ENCODE results near the gene STX11.

The STX11 gene

DNA sequence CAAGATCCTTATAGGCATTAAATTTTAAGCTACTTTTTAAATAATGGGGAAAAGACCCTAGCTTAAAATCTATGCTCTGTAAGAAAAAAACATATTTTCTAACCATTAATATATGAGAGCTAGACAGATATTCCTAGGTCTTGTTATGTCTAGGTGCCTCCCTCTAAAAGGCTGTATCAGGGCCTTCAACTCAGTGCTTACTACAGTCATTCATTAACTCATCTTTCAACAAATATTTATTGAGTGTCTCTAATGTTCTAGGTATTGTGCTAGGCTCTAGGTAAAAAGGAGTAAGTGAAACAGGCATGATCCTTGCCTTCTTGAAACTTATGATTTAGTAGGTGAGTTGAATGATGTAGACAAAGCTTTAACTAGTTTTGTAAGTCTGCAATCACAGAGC is 6.4 kb upstream of the STX11 start:
- no peak for DNase-seq

DNA sequence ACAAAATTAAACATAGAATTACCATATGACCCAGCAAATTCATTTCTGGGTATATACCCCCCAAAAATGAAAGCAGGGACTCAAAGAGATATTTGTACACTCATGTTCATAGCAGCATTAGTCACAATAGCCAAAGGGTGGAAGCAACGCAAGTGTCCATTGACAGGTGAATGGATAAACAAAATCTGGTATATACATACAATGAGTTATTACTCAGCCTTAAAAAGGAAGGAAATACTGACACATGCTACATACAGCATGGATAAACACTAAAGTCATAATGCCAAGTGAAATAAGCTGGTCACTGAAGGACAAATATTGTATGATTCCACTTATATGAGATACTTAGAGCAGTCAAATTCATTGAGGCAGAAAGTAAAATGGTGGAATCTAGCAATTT is 5.3 kb upstream of the STX11 start:
- DNase-seq, result no peak

DNA sequence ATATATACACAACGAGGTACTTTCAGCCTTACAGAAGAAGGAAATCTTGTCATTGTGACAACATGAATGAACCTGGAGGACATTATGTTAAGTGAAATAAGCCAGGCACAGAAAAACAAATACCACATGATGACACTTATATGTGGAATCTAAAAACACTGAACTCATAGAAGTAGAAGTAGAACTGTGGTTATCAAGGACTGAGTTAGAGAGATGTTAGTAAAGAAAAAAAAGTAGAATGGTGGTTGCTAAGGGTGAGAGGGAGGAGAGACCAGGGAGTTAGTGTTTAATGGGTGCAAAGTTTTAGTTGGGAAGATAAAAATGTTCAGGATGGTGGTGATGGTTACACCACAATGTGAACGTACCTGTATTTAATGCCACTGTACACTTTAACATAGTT is 4.8 kb upstream of the STX11 start:
- no peak for DNase-seq

- no peak for DNase-seq
Observed at GRCh38 chr6:144148886-144149285, 1.4 kb upstream of the STX11 start.

DNA sequence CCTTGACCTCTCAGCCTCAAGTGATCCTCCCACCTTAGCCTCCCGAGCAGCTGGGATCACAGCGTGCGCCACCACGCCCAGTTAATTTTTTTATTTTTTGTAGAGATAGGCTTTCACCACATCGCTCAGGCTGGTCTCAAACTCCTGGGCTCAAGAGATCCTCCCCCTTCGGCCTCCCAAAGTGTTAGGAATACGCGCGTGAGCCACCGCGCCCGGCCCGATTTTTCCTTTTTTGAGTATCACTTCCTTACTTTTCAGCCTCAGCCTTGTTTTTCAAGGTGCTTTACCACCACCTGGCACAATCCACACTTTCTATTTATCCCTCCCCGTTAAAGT is 791 bp upstream of the STX11 start:
- no peak for DNase-seq

GRCh38 chr6:144150710-144151657 is 667 bp downstream of the STX11 start:
- no peak for DNase-seq

DNA sequence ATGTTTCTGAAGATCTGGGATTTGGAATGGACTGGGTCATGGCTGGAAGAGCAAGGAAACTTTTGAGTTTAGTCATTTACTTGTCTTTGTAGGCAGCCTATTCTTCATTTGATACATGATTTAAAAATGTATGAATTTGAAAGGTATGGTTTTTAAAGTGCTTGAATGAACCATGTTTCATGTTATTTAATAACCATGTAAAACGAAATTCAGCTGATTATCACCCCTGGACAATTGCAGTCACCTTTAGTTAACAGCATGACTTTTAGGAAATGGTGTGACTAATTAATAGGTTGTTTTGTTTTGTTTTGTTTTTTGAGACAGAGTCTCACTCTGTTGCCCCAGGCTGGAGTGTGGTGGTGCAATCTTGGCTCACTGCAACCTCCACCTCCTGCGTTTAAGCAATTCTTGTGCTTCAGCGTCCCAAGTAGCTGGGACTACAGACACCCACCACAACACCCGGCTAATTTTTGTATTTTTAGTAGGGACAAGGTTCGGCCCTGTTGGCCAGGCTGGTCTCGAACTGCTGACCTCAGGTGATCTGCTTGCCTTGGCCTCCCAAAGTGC is 2.1 kb downstream of the STX11 start:
- DNase-seq, result no peak

DNA sequence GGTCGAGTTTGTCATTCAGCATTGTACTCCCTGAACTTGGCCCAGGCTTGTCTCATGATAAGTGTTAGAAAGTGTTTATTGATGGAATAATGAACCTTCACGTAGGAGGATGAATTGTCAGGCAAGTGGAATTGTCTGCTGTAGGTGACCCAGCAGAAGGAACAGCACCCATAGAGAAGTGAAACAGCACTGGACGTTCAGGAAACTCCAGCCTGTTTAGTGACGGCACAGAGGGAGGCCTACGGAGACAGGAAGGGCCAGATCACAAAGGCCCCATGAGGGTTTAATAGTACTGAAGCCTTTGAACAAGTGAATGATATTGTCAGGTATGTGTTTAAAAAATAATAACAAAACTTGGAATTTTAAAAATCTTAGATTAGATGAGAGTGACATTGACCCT is 2.9 kb downstream of the STX11 start:
- no peak for DNase-seq

DNA sequence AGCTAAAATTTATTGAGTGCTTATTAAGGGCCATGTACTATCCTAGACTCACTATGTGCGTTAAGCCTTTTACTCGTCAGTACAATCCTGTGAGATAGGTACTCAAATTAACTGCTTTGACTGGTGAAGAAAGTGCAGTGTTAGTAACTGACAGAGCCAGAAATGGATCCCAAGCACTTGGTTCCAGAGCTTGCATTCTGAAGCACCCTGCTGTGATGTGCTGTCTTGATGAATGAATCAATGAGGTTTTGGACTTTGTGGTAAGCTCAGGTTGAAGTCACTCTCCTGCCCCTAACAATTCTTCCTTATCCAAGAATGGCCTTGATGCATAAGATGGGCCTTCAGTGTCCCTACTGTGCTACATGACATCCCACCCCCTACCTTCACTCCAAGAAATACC is 3.7 kb downstream of the STX11 start:
- no peak for DNase-seq

DNA sequence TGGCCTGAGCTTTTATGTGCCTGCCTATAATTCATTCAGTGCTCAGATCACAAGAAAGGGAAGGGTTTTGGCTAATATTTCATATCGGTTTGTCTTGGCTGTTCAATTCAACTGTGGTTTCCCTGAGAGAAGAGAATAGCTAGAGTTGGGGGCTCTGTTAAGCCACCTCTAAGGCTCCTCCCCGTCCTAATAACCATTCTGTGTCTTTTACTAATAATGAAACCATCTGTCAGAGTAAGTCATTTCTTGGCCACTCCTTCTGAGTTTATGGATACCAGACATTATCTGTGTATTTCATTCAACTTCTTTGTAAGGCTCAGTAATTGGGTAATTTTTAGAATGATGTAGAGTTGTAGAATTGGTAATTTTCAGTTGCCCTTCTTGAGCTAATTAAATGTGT is 5.2 kb downstream of the STX11 start:
- DNase-seq, result no peak

DNA sequence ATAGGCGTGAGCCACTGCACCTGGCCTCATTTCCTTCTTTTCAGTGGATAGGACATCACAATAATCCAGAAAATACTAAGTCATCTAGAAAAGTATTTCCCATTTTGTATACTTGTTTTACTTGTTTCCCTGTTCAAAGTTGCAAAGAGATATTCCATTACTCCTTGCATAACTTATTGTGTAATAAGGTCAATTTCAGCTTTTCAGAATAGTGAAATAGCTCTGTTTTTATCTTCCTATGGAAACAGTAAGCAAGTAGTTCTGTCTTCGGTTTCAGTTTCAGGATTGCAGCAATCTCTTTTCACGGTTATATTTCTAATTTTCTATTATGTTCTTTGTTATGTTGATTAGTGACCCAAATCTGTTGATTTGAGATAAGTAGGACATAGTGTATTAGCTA is 6.0 kb downstream of the STX11 start:
- DNase-seq, result no peak

DNA sequence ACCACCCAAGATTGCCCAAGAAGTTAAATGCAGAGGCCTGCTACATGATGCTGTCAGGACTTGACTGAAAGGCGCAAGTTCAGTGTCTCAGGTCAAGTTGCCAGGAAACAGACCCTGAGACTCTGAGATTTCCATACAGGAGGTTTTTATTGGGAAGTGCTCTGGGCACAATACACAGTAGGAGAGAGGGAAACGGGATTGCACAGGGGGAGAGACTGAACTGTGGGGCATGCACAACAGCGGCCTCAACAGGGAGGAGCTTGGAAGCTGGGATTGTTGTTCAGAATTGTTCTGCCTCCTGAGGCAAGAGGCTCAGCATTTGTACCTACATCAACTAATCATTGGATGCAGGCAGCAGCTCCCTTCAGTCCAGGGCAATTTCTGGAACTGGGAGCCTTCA is 6.7 kb downstream of the STX11 start:
- DNase-seq, result no peak

- DNase-seq, result no peak
Observed at GRCh38 chr6:144158133-144158532, 7.8 kb downstream of the STX11 start.

GRCh38 chr6:144159223-144159622 is 8.9 kb downstream of the STX11 start:
- no peak for DNase-seq

DNA sequence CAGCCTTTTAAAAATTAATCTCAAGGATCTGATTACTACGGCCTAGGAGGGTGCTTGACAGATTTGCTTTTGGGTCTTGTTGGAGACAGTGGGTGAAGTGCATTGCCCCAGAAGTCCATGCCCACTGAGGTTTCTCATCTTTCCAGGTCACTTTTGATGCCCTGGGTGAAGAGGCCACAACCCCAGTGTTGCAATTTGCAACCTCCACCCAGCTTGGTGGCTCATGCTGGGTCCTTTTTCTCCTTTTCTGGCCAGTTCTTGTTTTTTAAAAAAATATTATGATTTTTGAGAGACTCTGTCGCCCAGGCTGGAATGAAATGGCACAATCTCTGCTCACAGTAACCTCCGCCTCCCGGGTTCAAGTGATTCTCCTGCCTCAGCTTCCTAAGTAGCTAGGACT is 9.4 kb downstream of the STX11 start:
- DNase-seq, result no peak

DNA sequence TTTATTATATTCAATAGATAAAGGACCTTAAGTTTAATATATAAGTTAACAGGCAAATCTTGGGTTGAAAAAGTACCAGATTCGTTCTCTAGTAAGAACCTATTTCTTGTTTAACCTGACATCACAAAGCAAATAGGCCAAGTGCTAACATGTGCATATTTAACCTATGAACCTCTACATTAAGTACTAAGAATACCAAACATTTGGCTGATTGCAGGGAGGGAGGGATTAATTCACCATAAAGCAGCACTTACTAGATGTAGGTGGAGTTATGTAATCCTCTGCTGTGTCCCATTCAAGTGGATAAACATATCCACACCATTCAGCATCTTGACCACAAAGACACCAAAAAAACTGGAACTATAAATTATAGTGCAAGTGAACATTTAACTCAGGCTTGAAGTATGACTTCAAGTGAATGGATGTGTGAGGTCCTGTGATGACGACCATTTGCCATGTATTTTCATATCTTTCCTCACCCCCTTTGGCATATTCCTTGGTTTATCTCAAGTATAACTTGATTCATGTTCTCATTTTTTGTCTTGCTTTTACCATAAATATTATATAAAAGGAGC is 10.2 kb downstream of the STX11 start:
- no peak for DNase-seq

DNA sequence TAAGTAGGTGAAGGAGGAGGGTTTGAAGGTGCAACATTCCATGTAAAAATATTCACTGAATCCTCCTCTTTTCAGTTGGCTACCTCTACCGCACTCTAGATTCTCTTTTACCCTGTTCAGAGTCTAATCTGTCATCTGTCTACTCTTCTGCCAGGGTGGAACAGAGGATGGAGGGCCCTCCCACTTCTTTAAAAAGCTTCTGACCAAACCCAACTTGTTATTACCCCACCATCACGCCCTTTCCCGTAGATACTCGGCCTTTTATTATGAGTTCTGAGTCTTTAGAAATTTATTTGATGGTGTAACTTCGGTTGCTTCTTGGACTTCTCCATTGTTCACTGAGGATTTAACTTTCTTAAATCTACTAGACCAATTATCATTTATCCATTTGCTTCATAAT is 11.7 kb downstream of the STX11 start:
- DNase-seq, result no peak

DNA sequence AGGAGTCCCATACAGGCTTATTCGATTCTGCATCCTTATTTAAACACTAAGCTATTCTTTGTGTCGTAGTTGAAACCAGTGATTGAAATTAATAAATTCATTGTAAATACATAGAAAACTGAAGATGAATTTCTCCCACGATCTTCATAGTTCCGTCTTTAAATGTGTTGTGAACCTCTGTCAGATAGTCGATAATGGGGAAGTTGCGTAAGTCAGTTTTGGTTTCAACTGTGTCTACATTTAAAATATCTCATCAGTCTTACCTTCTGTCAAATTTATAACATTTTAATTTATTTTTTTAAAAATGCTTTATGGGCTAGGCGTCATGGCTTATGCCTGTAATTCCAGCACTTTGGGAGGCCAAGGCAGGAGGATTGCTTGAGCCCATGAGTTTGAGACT is 12.7 kb downstream of the STX11 start:
- no peak for DNase-seq

- no peak for DNase-seq
Observed at GRCh38 chr6:144165784-144166183, 15.5 kb downstream of the STX11 start.

GRCh38 chr6:144170044-144170443 is 19.7 kb downstream of the STX11 start:
- no peak for DNase-seq

DNA sequence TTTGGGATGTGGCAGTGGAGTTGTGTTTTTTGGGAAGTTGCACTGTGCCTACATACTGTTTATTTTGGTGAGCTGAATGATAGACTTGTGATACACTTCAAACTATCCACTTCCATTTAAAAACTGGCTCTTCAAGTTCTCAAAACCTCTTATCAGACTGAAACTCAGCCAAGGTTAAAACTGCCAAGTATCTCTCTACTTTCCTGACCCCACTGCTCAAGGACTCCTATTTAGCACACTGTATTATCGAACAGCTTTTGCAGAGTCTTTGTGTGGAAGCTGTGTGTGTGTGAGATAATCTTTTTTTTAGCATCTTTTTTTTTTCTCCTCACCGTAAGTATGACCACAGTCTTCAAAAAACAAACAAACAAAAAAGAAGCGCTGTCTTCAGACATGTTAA is 21.1 kb downstream of the STX11 start:
- DNase-seq, result no peak

DNA sequence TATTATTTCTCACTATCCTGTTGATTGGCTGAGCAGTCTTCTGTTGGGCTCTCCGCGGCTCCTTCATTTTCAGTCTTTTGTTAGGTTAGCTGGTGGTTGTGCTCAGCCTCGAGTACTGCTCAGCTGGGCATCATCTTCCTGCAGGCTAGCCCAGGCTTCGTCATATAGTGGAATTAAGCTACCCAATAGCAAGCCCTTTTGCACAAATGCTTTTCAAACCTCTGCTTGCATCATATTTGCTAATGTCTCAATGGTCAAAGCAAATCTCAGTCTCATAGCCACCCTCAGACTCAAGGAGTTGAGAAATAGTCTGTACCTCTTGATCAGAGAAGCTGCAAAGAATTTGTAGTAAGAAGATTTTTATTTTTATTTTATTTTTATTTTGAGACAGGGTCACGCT is 23.7 kb downstream of the STX11 start:
- no peak for DNase-seq

DNA sequence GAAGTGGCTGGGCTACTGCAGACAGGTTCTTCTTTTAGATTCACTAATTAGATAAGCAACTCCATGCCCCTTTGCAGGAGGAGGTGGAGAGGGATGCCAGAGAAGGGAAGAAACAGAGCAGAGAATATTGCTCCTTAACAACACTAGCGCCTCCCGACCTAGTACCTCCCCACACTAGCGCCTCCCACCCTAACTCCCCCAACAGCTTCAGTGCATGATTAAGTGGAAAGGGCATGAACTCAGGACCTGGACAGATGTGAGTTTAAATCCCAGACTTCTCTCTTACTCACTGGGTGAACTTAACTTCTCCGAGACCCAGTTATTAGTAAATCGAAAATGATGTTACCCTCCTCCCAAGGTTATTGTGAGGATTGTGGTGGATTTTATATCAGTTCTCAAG is 25.7 kb downstream of the STX11 start:
- no peak for DNase-seq

DNA sequence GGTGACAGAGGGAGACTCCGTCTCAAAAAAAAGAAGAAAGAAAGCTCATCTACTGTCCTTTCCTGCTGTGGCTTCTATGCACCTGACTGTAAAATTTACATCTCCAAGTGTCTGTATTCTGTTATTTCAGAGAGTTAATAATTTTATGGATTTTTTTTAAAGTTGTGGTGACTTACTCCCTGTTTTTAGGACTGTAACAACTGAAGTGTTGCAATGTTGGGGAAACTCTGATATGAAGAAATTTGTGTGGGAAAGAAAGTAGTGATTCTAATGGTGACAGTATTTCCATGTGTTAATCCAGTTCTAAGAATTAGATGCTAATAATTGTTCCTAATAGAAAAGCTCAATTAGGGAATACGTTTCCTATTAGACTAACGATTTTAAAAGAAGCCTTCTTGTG is 27.4 kb downstream of the STX11 start:
- DNase-seq, result no peak

DNA sequence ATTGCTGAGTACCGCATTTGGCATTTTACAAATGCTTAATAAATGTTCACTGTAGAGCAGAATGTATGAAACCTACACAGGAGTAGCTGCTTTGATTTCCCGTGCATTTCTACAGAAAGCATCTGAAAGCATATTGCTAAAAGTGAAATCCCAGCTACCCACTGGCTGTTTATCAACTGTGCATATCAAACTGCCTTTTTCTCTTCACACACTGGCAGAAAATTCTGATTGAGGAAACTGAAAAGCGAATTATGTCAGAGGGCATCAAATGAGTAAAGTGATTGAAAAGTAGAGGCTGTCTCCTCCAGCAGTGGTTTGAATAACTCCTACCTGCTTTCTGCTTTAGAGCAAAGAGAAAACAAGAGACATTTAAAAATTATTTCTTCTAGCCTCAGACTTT is 28.0 kb downstream of the STX11 start:
- no peak for DNase-seq
